Hepatocyte (in vitro differentiated cells): ENCODE data around the gene TRAF1. TPM values are rescaled to one million over a fixed set of nuclear protein-coding genes. Genes with fewer than 3 reads are reported as not detected.

Experiments used
- DNase-seq: peaks from one replicate; pipeline ENCODE4 v3.0.0-alpha.2; 2016; ENCODE audit warnings: low spot score
- H2AFZ ChIP-seq: fragments of 200-600 bp; sonication (generic); 2 replicates; pipeline ENCODE4 v1.6.0; 2016; ENCODE audit warnings: antibody characterized with exemption, mild to moderate bottlenecking
- H3K27ac ChIP-seq: fragments of 200-600 bp; sonication (generic); 2 replicates; pipeline ENCODE4 v1.5.1; 2016; ENCODE audit warnings: mild to moderate bottlenecking
- H3K27me3 ChIP-seq: fragments of 200-600 bp; sonication (generic); 2 replicates; pipeline ENCODE4 v1.6.1; 2016
- H3K36me3 ChIP-seq: fragments of 200-600 bp; sonication (generic); replicated peaks from 2 replicates; pipeline ENCODE4 v1.5.1; 2016; ENCODE audit warnings: low read depth; ENCODE audit not compliant: insufficient read depth
- H3K4me1 ChIP-seq: fragments of 200-600 bp; sonication (generic); 2 replicates; pipeline ENCODE4 v1.5.1; 2016; ENCODE audit warnings: mild to moderate bottlenecking, moderate library complexity; ENCODE audit not compliant: insufficient read depth
- H3K4me2 ChIP-seq: fragments of 200-600 bp; sonication (generic); 2 replicates; pipeline ENCODE4 v1.6.0; 2016
- H3K4me3 ChIP-seq: fragments of 200-600 bp; sonication (generic); 2 replicates; pipeline ENCODE4 v1.5.1; 2016; ENCODE audit warnings: mild to moderate bottlenecking
- H3K79me2 ChIP-seq: fragments of 200-600 bp; sonication (generic); 2 replicates; pipeline ENCODE4 v1.6.0; 2017; ENCODE audit warnings: mild to moderate bottlenecking
- H3K9me2 ChIP-seq: fragments of 200-600 bp; sonication (generic); replicated peaks from 2 replicates; pipeline ENCODE4 v1.6.0; 2017; ENCODE audit warnings: mild to moderate bottlenecking; ENCODE audit not compliant: insufficient read depth
- H3K9me3 ChIP-seq: fragments of 200-600 bp; sonication (generic); 2 replicates; pipeline ENCODE4 v1.5.1; 2016; ENCODE audit warnings: low read depth, mild to moderate bottlenecking
- H4K20me1 ChIP-seq: fragments of 200-600 bp; sonication (generic); 2 replicates; pipeline ENCODE4 v1.6.0; 2016; ENCODE audit warnings: mild to moderate bottlenecking; ENCODE audit not compliant: insufficient read depth, poor library complexity, severe bottlenecking
- EZH2 ChIP-seq: fragments of 200-600 bp; sonication (generic); IDR thresholded peaks from 2 replicates; pipeline ENCODE4 v1.6.1; 2016; ENCODE audit warnings: antibody characterized with exemption, mild to moderate bottlenecking, borderline replicate concordance
- EZH2phosphoT487 ChIP-seq: fragments of 200-600 bp; sonication (generic); IDR thresholded peaks from one replicate; pipeline ENCODE4 v1.6.1; 2018; ENCODE audit warnings: antibody characterized with exemption, mild to moderate bottlenecking, low read depth, moderate library complexity; ENCODE audit not compliant: unreplicated experiment, severe bottlenecking
- WGBS: methylation state at CpG from one replicate; pipeline ENCODE4 v1.1.6; 2016; ENCODE audit warnings: low lambda C conversion rate; ENCODE audit errors: missing lambda C conversion rate; 5-methylcytosine and 5-hydroxymethylcytosine counted together
- polyA plus RNA-seq: library from polyadenylated mRNA; unstranded; fragments of >200 nt; fragmentation: Nextera tagmentation; extraction: Ambion mirVana; gene quantifications from 2 replicates; pipeline ENCODE4 v1.2.1, GENCODE V29; 2016
- total RNA-seq: library from RNA; depleted of rRNA; stranded (reverse); fragments of >200 nt; gene quantifications from 2 replicates; pipeline ENCODE4 v1.2.3, GENCODE V29; 2014
- TF ChIP-seq, protein P1 (sequence below): fragments of 200-600 bp; sonication (generic); IDR thresholded peaks from 2 replicates; pipeline ENCODE4 v1.5.1; 2016; ENCODE audit warnings: antibody characterized with exemption, mild to moderate bottlenecking; ENCODE audit not compliant: poor library complexity

Gene TRAF1
- total and polyA plus RNA-seq, 2 experiments from 2014 or later, result 2.2 to 4.0 TPM

DNA sequence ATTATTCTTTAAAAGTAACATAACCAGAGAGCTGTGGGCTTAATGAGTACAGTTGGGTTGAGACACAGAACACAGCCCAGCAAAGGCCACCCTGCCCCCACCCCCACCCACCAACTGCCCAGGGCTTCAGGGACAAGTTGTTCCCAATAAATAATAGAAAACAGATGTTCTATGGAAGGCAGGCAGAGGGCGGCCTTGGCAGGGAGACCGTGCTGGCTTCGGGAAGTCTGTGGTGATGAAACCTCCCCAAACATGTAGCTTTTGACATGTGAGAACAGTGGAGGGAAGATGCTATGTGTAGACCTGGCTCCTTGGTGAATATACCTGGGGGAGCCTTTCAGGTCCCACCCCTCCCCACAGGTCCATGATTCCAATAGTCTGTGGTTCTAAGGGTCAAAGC, 10.0 kb downstream of the TRAF1 start:
- TF ChIP-seq EZH2, result no peak
- no peak for TF ChIP-seq EZH2phosphoT487
- TF ChIP-seq, protein P1, sequence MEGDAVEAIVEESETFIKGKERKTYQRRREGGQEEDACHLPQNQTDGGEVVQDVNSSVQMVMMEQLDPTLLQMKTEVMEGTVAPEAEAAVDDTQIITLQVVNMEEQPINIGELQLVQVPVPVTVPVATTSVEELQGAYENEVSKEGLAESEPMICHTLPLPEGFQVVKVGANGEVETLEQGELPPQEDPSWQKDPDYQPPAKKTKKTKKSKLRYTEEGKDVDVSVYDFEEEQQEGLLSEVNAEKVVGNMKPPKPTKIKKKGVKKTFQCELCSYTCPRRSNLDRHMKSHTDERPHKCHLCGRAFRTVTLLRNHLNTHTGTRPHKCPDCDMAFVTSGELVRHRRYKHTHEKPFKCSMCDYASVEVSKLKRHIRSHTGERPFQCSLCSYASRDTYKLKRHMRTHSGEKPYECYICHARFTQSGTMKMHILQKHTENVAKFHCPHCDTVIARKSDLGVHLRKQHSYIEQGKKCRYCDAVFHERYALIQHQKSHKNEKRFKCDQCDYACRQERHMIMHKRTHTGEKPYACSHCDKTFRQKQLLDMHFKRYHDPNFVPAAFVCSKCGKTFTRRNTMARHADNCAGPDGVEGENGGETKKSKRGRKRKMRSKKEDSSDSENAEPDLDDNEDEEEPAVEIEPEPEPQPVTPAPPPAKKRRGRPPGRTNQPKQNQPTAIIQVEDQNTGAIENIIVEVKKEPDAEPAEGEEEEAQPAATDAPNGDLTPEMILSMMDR, result peak; percentile 30
- whole genome bisulfite sequencing, result 48% methylated on average over 3 of the region's 3 CpGs
- no peaks in the 10 kb centered on the region for H3K36me3 ChIP-seq
- peak overlapping the region; percentile 3 for H3K4me2 ChIP-seq
- H3K27ac ChIP-seq, result peak overlapping the region; percentile 71
- no peaks in the 10 kb centered on the region for H3K9me3 ChIP-seq
- H3K27me3 ChIP-seq, result no peaks in the 10 kb centered on the region
- H2AFZ ChIP-seq, result no peak overlapping the region
- no peaks in the 10 kb centered on the region for H4K20me1 ChIP-seq
- no peaks in the 10 kb centered on the region for H3K9me2 ChIP-seq
- no peak overlapping the region for H3K4me3 ChIP-seq
- DNase-seq, result peak; percentile 65
- no peaks in the 10 kb centered on the region for H3K79me2 ChIP-seq
- H3K4me1 ChIP-seq, result peaks cover 42% of the 10 kb centered on the region

DNA sequence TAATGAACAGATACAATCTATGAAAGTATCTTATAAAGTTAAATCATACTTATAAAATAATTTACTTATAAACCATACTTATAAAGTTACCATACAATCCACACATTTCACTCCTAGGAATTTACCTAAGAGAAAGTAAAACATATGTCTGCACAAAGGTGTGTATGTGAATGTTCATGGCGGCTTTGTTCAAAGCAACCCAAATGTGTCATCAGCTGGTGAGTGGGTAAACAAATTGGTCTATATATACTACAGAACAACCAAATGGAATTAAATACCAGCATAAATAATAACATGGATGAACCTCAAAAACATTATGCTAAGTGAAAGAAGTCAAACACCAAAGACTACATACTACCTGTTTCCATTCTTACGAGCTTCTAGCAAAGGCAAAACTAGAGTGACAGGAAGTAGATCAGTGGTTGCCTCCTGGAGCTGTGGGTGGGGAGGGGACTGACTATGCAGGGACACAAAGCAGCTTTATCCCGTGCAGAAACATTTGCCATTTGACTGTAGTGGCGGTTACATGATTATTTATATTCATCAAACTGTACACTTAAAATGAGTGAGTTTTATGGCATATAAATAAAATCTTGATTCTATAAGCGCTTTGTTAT, 10.6 kb downstream of the TRAF1 start:
- no peaks in the 10 kb centered on the region for H3K36me3 ChIP-seq
- H3K4me3 ChIP-seq, result no peak overlapping the region
- no peaks in the 10 kb centered on the region for H3K79me2 ChIP-seq
- DNase-seq, result no peak
- TF ChIP-seq, protein P1, result no peak
- TF ChIP-seq EZH2phosphoT487 (no peak), EZH2 (no peak)
- H3K4me2 ChIP-seq, result peak overlapping the region; percentile 3
- H4K20me1 ChIP-seq, result no peaks in the 10 kb centered on the region
- H3K9me3 ChIP-seq, result no peaks in the 10 kb centered on the region
- H2AFZ ChIP-seq, result no peak overlapping the region
- WGBS, result 68% methylated on average over 5 of the region's 5 CpGs
- H3K9me2 ChIP-seq, result no peaks in the 10 kb centered on the region
- H3K27me3 ChIP-seq, result no peaks in the 10 kb centered on the region
- H3K4me1 ChIP-seq, result peaks cover 35% of the 10 kb centered on the region
- peak overlapping the region; percentile 71 for H3K27ac ChIP-seq

DNA sequence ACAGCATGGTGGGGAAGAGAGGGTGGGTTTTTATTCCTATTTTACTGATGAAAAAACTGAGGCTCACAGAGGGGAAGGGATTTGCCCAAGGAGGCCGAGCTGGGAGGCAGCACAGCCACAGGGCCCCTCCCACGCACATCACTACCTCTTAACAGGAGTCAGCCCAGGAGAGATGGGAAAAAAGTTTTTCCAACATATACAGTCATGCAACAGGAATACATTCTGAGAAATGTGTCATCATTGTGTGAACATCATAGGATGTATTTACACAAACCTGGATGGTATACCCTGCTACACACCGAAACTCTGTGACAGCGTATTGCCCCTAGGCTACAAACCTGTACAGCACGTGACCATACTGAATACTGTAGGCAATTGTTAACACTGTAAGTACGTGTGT, 11.6 kb downstream of the TRAF1 start:
- TF ChIP-seq, protein P1, result no peak
- no peak for TF ChIP-seq EZH2
- no peak for TF ChIP-seq EZH2phosphoT487
- WGBS, result 85% methylated on average over 6 of the region's 6 CpGs
- no peaks in the 10 kb centered on the region for H3K9me2 ChIP-seq

DNA sequence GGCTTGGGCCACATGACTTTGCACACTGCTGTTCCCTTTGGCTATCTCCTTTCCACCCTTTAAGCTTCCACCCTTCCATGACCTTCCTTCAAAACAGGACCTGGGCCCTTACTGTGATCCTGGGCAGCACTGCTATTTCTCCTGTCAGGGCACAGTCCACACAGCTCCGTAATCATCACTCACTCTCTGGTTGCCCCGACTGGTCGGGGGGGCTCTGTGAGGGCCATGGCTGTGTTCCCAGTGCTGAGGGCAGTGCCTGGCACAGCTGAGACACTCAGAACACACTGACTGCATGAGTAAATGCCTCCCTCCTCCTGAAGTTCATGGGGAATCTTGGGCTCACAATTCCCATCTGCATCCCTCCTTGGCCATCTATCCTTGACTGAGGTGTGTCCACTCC, 12.2 kb downstream of the TRAF1 start:
- H3K9me3 ChIP-seq, result no peaks in the 10 kb centered on the region
- H3K4me3 ChIP-seq, result no peak overlapping the region
- H3K4me2 ChIP-seq, result no peak overlapping the region
- no peak overlapping the region for H3K27ac ChIP-seq
- no peaks in the 10 kb centered on the region for H3K36me3 ChIP-seq
- no peak for DNase-seq
- H3K27me3 ChIP-seq, result no peaks in the 10 kb centered on the region
- H2AFZ ChIP-seq, result no peak overlapping the region
- H3K79me2 ChIP-seq, result no peaks in the 10 kb centered on the region
- peaks cover 20% of the 10 kb centered on the region for H3K4me1 ChIP-seq
- H3K9me2 ChIP-seq, result no peaks in the 10 kb centered on the region
- WGBS, result 84% methylated on average over 3 of the region's 3 CpGs
- TF ChIP-seq EZH2phosphoT487, result no peak
- TF ChIP-seq EZH2, result no peak
- TF ChIP-seq, protein P1, result no peak
- H4K20me1 ChIP-seq, result no peaks in the 10 kb centered on the region

More for the DNA sequence above, 11.6 kb downstream of the TRAF1 start:
- Histone ChIP-seq H3K36me3 (no peaks in the 10 kb centered on the region), H3K27me3 (no peaks in the 10 kb centered on the region), H3K27ac (no peak overlapping the region), H3K4me2 (no peak overlapping the region), H2AFZ (no peak overlapping the region), H3K9me3 (no peaks in the 10 kb centered on the region), H3K4me3 (no peak overlapping the region), H3K4me1 (peaks cover 25% of the 10 kb centered on the region), H4K20me1 (no peaks in the 10 kb centered on the region), H3K79me2 (no peaks in the 10 kb centered on the region)
- DNase-seq, result no peak
